Measurements from ENCODE around the gene DIAPH2. TPM values are rescaled to one million over a fixed set of nuclear protein-coding genes. Genes with fewer than 3 reads are reported as not detected.

DIAPH2 gene
- total RNA-seq, 2 donors from 2014 or later: 29.6 to 31.5 TPM

GRCh38 chrX:97311066-97311778 is 626.6 kb downstream of the DIAPH2 start:
- no peak for ATAC-seq
- intact Hi-C loops (cut with DNase I, micrococcal nuclease): no loop called here
- DNase-seq: no peak

GRCh38 chrX:97314345-97314744 is 629.7 kb downstream of the DIAPH2 start:
- ATAC-seq (no peak), DNase-seq (no peak)
- intact Hi-C loops (cut with DNase I, micrococcal nuclease): no loop called here

- ATAC-seq (no peak), DNase-seq (no peak)
- intact Hi-C loops (cut with DNase I, micrococcal nuclease): no loop called here
Observed at GRCh38 chrX:97315939-97316338, 631.3 kb downstream of the DIAPH2 start.

- DNase-seq (no peak), ATAC-seq (no peak)
- intact Hi-C loops (cut with DNase I, micrococcal nuclease): no loop called here
Observed at GRCh38 chrX:97320305-97320704, 635.7 kb downstream of the DIAPH2 start.

DNA sequence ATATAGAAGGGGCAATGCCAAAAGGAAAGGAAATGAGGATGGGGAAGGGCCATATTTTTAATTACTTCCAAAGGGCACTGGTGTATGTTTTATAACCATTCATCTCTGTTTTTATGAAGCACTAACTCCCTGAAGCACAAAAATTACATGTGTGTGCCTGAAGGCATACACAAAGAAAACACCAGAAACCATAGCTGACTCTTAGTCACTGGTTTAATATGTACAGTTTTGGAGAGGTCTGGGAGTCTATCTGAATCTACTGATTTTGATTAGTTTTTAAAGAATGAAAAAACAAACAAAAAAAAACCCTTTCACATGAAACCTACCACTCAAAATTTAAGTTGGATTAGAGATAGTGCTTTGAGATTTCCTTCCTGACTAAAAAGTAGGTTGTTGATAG is 637.8 kb downstream of the DIAPH2 start:
- intact Hi-C loops (cut with DNase I, micrococcal nuclease): no loop called here
- ATAC-seq: peak; percentile 53
- DNase-seq: no peak

DNA sequence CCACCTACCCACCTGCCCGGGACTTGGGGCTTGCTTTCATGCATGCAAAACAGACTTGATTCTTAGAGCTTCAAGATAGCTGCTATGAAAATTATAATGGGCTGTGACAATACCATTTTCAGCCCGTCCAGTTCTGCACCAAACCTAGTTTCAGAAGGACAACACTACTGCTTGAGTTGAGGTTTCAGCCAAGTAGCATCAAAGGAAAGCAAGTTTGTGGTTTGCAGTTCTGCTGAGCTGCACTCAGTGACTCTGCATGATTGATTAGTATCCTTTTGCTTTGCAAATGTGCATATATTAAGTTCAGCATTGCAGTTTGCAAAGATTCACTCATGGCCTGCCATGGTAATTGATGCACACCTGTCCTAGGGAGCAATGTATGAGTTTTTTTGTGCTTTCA is 641.8 kb downstream of the DIAPH2 start:
- no peak for DNase-seq
- no peak for ATAC-seq
- intact Hi-C loops (cut with DNase I, micrococcal nuclease): no loop called here

- no peak for DNase-seq
- no peak for ATAC-seq
- intact Hi-C loops (cut with DNase I, micrococcal nuclease): no loop called here
Observed at GRCh38 chrX:97328853-97329390, 644.3 kb downstream of the DIAPH2 start.

- ATAC-seq: no peak
- intact Hi-C loops (cut with DNase I, micrococcal nuclease): no loop called here
- no peak for DNase-seq
Observed at GRCh38 chrX:97330151-97330550, 645.5 kb downstream of the DIAPH2 start.

- DNase-seq: no peak
- no peak for ATAC-seq
- intact Hi-C loops (cut with DNase I, micrococcal nuclease): no loop called here
Observed at GRCh38 chrX:97332963-97333362, 648.3 kb downstream of the DIAPH2 start.

DNA sequence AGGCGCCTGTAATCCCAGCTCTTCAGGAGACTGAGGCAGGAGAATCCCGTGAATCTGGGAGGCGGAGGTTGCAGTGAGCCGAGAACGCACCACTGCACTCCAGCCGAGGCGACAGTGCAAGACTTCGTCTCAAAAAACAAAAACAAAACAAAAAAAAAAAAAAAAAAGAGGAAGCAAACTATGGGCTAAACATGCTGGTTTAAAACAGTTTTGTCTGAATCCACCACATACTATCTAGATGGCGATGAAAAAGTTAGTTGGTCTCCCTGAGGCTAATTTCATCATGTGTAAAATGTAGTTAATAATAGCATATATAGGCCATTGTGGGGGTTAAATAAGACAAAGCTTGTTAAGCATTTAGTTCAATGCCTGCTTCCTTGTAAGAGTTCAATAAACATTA is 650.2 kb downstream of the DIAPH2 start:
- intact Hi-C loops (cut with DNase I, micrococcal nuclease): no loop called here
- DNase-seq (no peak), ATAC-seq (no peak)

DNA sequence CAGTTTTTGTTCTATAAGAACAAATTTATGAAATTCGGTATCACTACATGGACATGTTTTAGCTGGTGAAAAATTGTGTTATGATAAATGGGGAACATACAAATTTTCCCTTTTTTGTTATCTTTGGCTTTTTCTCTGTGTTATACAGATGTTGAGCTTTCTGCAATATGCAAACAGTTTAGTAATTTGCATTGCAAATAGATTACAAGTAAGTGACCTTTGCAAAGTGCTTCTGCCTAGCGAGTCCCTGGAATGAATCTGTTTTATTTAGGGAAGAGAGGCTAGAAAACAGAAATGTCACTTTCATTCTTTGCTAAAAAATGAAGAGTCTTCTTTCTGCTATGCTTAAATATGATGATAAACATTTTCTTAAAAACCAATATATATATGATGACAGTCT is 660.1 kb downstream of the DIAPH2 start:
- intact Hi-C loops (cut with DNase I, micrococcal nuclease): no loop called here
- ATAC-seq: no peak
- DNase-seq: no peak

GRCh38 chrX:97358941-97359340 is 674.3 kb downstream of the DIAPH2 start:
- intact Hi-C loops (cut with DNase I, micrococcal nuclease): no loop called here
- ATAC-seq (no peak), DNase-seq (no peak)

DNA sequence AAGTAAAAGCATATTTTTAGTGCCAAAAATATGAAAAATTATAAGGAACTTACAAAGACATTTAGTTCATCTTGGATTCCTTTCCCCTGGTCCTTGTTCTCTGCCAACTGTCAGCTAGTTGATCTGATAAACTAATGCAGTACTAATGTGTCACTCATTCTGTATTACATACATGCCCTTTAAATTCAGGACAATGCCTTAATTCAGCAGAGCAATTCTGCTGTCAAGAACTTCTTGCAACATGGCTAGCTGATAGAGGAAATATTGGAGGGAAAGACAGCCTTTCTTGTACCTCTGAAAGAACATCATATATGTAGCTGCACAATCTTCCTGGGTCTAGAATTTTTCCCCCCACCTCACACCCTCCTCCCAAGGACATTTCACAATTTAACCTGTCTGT is 679.2 kb downstream of the DIAPH2 start:
- intact Hi-C loops (cut with DNase I, micrococcal nuclease): no loop called here
- ATAC-seq (no peak), DNase-seq (no peak)

GRCh38 chrX:97366237-97366636 is 681.6 kb downstream of the DIAPH2 start:
- intact Hi-C loops (cut with DNase I, micrococcal nuclease): no loop called here
- DNase-seq (no peak), ATAC-seq (no peak)

GRCh38 chrX:97367125-97367524 is 682.5 kb downstream of the DIAPH2 start:
- ATAC-seq: no peak
- intact Hi-C loops (cut with DNase I, micrococcal nuclease): no loop called here
- no peak for DNase-seq

DNA sequence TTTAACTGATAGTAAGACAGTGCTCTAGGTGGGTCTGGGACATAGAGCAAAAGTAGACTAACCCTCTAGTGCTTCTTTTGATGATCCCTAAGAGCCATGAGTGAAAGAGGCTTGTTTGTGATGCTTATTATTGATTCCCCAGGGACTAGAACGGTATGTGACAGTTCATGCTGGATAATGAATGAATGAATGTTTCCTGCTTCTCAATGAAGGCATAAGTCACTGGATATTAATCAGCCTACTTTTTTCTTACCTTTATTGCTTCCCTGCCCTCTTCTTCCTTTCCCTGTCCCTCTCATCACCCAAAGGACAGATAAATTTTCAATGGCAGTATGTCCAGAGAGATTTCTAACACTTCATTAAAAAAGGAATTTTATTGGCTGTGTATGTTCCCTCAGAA is 685.3 kb downstream of the DIAPH2 start:
- ATAC-seq (no peak), DNase-seq (no peak)

GRCh38 chrX:97372001-97372766 is 687.5 kb downstream of the DIAPH2 start:
- intact Hi-C loops (cut with DNase I, micrococcal nuclease): no loop called here
- DNase-seq (no peak), ATAC-seq (no peak)

More for the DNA sequence above, 685.3 kb downstream of the DIAPH2 start:
- intact Hi-C loops (cut with DNase I, micrococcal nuclease): no loop called here

DNA sequence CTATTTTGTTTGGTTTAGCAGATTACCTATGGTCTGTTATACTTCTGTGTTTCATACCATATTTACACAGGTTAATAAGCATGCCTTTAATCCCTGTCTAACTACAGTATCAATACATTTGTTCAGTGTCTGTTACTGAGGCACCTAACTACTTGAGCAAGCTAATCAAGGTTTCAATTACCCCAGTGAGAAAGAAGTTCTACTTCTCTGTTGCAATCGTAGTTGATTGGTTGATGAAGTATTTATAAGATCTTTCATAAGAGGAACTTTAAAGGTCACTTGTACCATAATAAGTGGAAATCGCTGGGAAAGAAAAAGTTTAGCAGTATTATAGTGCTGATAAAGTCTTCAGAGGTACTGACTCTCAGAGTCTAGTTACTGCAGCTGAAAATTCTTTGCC is 689.6 kb downstream of the DIAPH2 start:
- DNase-seq (no peak), ATAC-seq (no peak)
- intact Hi-C loops (cut with DNase I, micrococcal nuclease): no loop called here

- DNase-seq (no peak), ATAC-seq (no peak)
- intact Hi-C loops (cut with DNase I, micrococcal nuclease): no loop called here
Observed at GRCh38 chrX:97380200-97380599, 695.6 kb downstream of the DIAPH2 start.

DNA sequence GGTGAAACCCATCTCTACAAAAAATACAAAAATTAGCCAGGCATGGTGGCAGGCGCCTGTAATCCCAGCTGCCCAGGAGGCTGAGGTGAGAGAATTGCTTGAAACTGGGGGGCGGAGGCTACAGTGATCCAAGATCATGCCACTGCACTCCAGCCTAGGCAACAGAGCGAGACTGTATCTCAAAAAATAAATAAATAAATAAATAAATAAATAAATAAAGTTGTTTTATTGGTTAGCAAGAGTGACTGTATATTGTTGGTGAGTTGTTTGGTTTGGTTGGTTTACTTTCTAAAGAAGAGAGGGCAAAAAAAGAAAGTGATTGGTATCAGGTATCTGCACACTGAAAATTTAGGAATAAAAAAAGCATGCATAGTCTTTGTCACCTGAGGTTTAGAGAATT is 700.0 kb downstream of the DIAPH2 start:
- intact Hi-C loops (cut with DNase I, micrococcal nuclease): no loop called here
- ATAC-seq: no peak
- DNase-seq: no peak

Measured in left colon (tissue), 2 donors.